Parathyroid adenoma (tissue), 2 donors: ENCODE data around the gene TMBIM4.

Source experiments
- H2AFZ ChIP-seq: fragments of 300-600 bp; sonication (generic); one replicate; pipeline ENCODE4 v1.7.0; 2017; ENCODE audit warnings: antibody characterized with exemption, mild to moderate bottlenecking
- H3K27ac ChIP-seq: fragments of 300-600 bp; sonication (generic); one replicate; pipeline ENCODE4 v1.7.0; 2017
- H3K27me3 ChIP-seq: fragments of 300-600 bp; sonication (generic); one replicate; pipeline ENCODE4 v1.7.0; 2017; ENCODE audit warnings: low read length; ENCODE audit not compliant: control insufficient read depth, insufficient read depth
- H3K36me3 ChIP-seq: fragments of 300-600 bp; sonication (generic); one replicate; pipeline ENCODE4 v1.7.0; 2017; ENCODE audit warnings: low read length; ENCODE audit not compliant: control insufficient read depth, insufficient read depth
- H3K4me1 ChIP-seq: fragments of 300-600 bp; sonication (generic); one replicate; pipeline ENCODE4 v1.7.0; 2017; ENCODE audit warnings: control low read depth
- H3K4me2 ChIP-seq: fragments of 300-600 bp; sonication (generic); one replicate; pipeline ENCODE4 v1.7.0; 2017; ENCODE audit warnings: low read length
- H3K4me3 ChIP-seq: fragments of 300-600 bp; sonication (generic); one replicate; pipeline ENCODE4 v1.7.0; 2017; ENCODE audit warnings: low read depth, low read length
- H3K79me2 ChIP-seq: fragments of 300-600 bp; sonication (generic); one replicate; pipeline ENCODE4 v1.7.0; 2017; ENCODE audit warnings: control low read depth
- H3K9ac ChIP-seq: fragments of 300-600 bp; sonication (generic); one replicate; pipeline ENCODE4 v1.7.0; 2017; ENCODE audit warnings: mild to moderate bottlenecking
- H3K9me3 ChIP-seq: fragments of 300-600 bp; sonication (generic); one replicate; pipeline ENCODE4 v1.7.0; 2017; ENCODE audit warnings: low read length; ENCODE audit not compliant: control insufficient read depth
- TF ChIP-seq, protein P1 (sequence below): fragments of 300-600 bp; sonication (generic); IDR thresholded peaks from one replicate; pipeline ENCODE4 v1.7.0; 2017; ENCODE audit warnings: antibody characterized with exemption, mild to moderate bottlenecking
- donor health status: primary hyperparathyroidism.

TMBIM4 gene

DNA sequence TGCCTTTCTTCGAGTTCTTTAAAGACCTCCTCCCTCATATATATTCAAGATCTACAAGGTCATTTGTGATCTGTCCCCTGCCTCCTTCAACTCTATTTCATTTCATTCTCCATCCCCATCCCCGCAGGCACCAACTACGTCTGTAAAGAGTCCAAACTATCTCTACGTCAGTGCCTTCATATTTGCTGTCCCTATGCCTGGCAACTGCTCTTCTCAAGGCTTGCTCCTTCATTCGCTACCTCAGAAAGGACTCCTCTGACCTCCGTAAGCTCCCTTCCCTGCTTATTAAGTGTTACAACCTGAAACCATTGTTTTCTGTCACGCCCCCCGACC lies 39.9 kb downstream of the TMBIM4 start:
- Histone ChIP-seq H3K4me2 (peak overlapping the region; percentile 97), H3K4me1 (peaks cover 3% of the 10 kb centered on the region), H2AFZ (peak overlapping the region; percentile 81), H3K79me2 (peaks cover 3% of the 10 kb centered on the region), H3K9me3 (no peaks in the 10 kb centered on the region), H3K27me3 (no peaks in the 10 kb centered on the region), H3K27ac (no peak overlapping the region), H3K4me3 (peak overlapping the region; percentile 92), H3K36me3 (no peaks in the 10 kb centered on the region), H3K9ac (no peak overlapping the region)
- TF ChIP-seq, protein P1, sequence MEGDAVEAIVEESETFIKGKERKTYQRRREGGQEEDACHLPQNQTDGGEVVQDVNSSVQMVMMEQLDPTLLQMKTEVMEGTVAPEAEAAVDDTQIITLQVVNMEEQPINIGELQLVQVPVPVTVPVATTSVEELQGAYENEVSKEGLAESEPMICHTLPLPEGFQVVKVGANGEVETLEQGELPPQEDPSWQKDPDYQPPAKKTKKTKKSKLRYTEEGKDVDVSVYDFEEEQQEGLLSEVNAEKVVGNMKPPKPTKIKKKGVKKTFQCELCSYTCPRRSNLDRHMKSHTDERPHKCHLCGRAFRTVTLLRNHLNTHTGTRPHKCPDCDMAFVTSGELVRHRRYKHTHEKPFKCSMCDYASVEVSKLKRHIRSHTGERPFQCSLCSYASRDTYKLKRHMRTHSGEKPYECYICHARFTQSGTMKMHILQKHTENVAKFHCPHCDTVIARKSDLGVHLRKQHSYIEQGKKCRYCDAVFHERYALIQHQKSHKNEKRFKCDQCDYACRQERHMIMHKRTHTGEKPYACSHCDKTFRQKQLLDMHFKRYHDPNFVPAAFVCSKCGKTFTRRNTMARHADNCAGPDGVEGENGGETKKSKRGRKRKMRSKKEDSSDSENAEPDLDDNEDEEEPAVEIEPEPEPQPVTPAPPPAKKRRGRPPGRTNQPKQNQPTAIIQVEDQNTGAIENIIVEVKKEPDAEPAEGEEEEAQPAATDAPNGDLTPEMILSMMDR: no peak

DNA sequence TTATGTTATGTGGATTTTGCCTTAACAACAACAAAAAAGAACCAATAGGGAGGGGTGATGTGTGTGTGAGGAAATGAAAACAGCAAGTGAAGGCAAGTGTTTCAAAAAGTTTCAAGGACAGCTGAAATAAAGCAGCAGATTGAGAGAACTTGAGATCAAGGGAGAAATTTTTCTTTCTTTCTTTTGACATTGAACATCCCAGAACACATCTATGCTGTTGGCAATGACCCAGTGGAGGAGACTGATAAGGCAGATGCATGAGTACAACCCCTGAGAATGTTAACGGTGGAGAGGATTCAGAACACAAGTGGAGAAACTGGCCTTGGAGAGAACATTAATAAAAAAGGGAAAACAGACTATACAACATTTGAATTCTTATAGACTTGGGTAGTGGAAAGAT lies 42.1 kb downstream of the TMBIM4 start:
- TF ChIP-seq, protein P1: no peak
- no peaks in the 10 kb centered on the region for H3K36me3 ChIP-seq
- no peak overlapping the region for H2AFZ ChIP-seq
- no peak overlapping the region for H3K4me2 ChIP-seq
- H3K27ac ChIP-seq: no peak overlapping the region
- H3K79me2 ChIP-seq: peaks cover 3% of the 10 kb centered on the region
- no peak overlapping the region for H3K9ac ChIP-seq
- no peaks in the 10 kb centered on the region for H3K27me3 ChIP-seq
- no peaks in the 10 kb centered on the region for H3K9me3 ChIP-seq
- H3K4me3 ChIP-seq: no peak overlapping the region
- peaks cover 3% of the 10 kb centered on the region for H3K4me1 ChIP-seq

DNA sequence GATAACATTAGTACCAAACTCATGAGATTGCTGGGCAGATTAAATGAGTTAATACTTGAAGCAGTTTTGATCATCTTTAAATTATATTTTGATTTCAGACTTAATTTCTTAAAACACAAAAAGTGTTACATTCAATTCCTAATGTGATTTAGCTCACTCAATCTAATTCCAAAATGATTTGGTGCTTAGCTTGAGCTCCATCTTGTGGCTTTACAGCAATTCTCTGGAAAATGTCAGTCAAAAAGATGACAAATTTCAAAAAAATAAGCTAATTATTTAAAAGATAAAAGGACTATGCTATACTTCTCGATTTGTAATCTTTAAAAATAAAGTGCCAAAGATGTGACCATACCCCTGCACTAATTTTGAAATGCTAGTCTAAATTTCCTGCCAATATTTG lies 49.3 kb downstream of the TMBIM4 start:
- no peaks in the 10 kb centered on the region for H3K79me2 ChIP-seq
- TF ChIP-seq, protein P1: no peak
- no peak overlapping the region for H3K4me2 ChIP-seq
- no peaks in the 10 kb centered on the region for H3K36me3 ChIP-seq
- H3K9ac ChIP-seq: no peak overlapping the region
- no peaks in the 10 kb centered on the region for H3K27me3 ChIP-seq
- no peak overlapping the region for H2AFZ ChIP-seq
- no peak overlapping the region for H3K27ac ChIP-seq
- H3K4me1 ChIP-seq: no peaks in the 10 kb centered on the region
- H3K9me3 ChIP-seq: no peaks in the 10 kb centered on the region
- H3K4me3 ChIP-seq: no peak overlapping the region

DNA sequence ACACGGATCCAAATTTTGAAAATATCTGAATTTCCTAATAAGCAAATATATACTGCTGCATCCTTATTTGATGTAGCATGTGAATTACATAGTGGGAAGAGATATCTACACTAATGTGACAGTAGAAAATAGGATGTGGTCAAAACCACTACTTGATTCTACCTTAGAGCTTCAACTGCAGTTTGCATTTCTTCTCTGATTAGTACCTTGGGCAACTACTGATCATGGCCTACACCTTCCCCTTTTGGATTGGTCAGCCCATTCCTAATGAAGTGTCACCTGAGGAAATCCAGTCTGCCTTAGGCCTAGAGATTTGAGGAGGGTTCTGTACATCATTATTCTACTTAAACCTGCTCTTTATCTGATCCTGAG lies 49.9 kb downstream of the TMBIM4 start:
- Histone ChIP-seq H3K4me2 (no peak overlapping the region), H2AFZ (no peak overlapping the region), H3K79me2 (no peaks in the 10 kb centered on the region), H3K27me3 (no peaks in the 10 kb centered on the region), H3K36me3 (no peaks in the 10 kb centered on the region), H3K27ac (no peak overlapping the region), H3K9ac (no peak overlapping the region), H3K9me3 (no peaks in the 10 kb centered on the region), H3K4me3 (no peak overlapping the region), H3K4me1 (no peaks in the 10 kb centered on the region)
- TF ChIP-seq, protein P1: no peak

DNA sequence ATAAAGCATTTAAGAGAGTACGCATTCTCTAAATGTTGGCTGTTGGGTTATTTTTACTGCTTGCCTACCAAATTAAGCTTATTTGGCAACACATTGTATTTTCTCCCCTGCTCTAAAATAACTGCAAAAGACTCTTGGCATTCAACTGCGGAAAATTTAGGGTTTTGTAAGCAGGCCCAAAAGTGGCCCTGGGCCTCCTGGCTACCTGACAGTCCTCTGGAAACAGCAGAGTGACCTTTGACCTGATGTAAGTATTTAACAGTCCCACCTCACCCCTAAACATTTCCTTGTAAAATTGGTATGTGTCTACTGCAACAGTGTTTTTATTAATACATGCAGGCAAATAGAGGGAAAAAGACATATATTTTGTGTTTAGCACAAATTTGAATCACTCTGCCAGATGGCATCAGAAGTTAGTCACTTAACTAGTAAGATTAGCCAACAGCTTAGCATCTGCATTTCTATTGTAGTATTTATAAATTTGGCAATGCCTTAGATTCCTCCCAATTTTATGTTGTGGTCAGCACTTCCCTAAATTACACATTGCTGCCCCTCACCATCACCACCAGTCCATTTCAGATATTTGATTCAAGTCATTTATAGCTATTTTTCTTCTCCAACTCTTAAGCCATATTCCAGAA lies 50.4 kb downstream of the TMBIM4 start:
- no peaks in the 10 kb centered on the region for H3K79me2 ChIP-seq
- no peaks in the 10 kb centered on the region for H3K4me1 ChIP-seq
- no peaks in the 10 kb centered on the region for H3K27me3 ChIP-seq
- no peaks in the 10 kb centered on the region for H3K9me3 ChIP-seq
- no peak overlapping the region for H3K4me2 ChIP-seq
- TF ChIP-seq, protein P1: no peak
- H3K9ac ChIP-seq: no peak overlapping the region
- no peaks in the 10 kb centered on the region for H3K36me3 ChIP-seq
- no peak overlapping the region for H3K4me3 ChIP-seq
- no peak overlapping the region for H2AFZ ChIP-seq
- H3K27ac ChIP-seq: no peak overlapping the region
